Panc1 (cell line): ENCODE results near the gene RYR3. TPM values are rescaled to one million over a fixed set of nuclear protein-coding genes. Genes with fewer than 3 reads are reported as not detected.

Experiments used
- ATAC-seq: fragments of 200-7000 bp; cut with Tn5 transposase; 2 replicates; pipeline ENCODE4 v1.9.1; 2020; ENCODE audit warnings: mild to moderate bottlenecking, moderate library complexity
- BruUV-seq: library from RNA; stranded (reverse); fragments of 400-500 nt; replicated peaks from 2 replicates; lab custom pipeline; 2021; lab: Mats Ljungman, UMichigan
- CTCF ChIA-PET: fragments of 300-600 bp; sonication (Branson Sonifier 250); formaldehyde crosslinking; loops from one replicate; lab custom pipeline; 2022; ENCODE audit warnings: antibody characterized with exemption; lab: Charles Lee
- POLR2A ChIA-PET: fragments of 300-600 bp; sonication (Branson Sonifier 250); formaldehyde crosslinking; loops from one replicate; lab custom pipeline; 2022; ENCODE audit warnings: antibody characterized with exemption; lab: Charles Lee
- DNase-seq: peaks from one replicate; pipeline ENCODE4 v3.0.0-alpha.2; 2010; ENCODE audit warnings: low read depth, low spot score
- H3K27ac ChIP-seq: 2 replicates; pipeline ENCODE4 v1.5.1; 2011; ENCODE audit warnings: mild to moderate bottlenecking, low read length, inconsistent platforms
- H3K27me3 ChIP-seq: fragments of 200-500 bp; sonication (Bioruptor generic); 2 replicates; pipeline ENCODE4 v1.6.0; 2014; ENCODE audit warnings: low read length, inconsistent platforms; ENCODE audit not compliant: control insufficient read depth, insufficient read depth
- H3K36me3 ChIP-seq: fragments of 200-500 bp; sonication (Bioruptor generic); 2 replicates; pipeline ENCODE4 v1.5.1; 2014; ENCODE audit warnings: inconsistent platforms, mild to moderate bottlenecking, low read length, moderate library complexity; ENCODE audit not compliant: control insufficient read depth, insufficient read depth
- H3K4me1 ChIP-seq: 2 replicates; pipeline ENCODE4 v1.5.1; 2011; ENCODE audit warnings: inconsistent platforms, mild to moderate bottlenecking, low read length, moderate library complexity; ENCODE audit not compliant: control insufficient read depth, insufficient read depth
- H3K4me3 ChIP-seq, 2 experiments: 2 replicates each; pipeline ENCODE4 v1.5.1; 2011 to 2012; ENCODE audit warnings: low read depth in 2 of 2, low read length in 2 of 2, mild to moderate bottlenecking in 2 of 2, inconsistent platforms in 1 of 2, moderate library complexity in 1 of 2
- H3K9me3 ChIP-seq: fragments of 200-500 bp; sonication (Bioruptor generic); 2 replicates; pipeline ENCODE4 v1.5.1; 2014; ENCODE audit warnings: low read depth, mild to moderate bottlenecking, inconsistent platforms, low read length, moderate library complexity; ENCODE audit not compliant: control insufficient read depth, insufficient read depth
- POLR2AphosphoS5 ChIP-seq: IDR thresholded peaks from 2 replicates; pipeline ENCODE4 v1.6.1; 2012; ENCODE audit warnings: mild to moderate bottlenecking, low read depth, low read length, moderate library complexity
- REST ChIP-seq, 2 experiments: IDR thresholded peaks; 2 replicates each; pipeline ENCODE4 v1.6.1; 2011 to 2012; ENCODE audit warnings: low read depth in 2 of 2, control low read depth in 1 of 2, low read length in 1 of 2, mild to moderate bottlenecking in 1 of 2, moderate library complexity in 1 of 2; ENCODE audit not compliant: insufficient read depth in 1 of 2
- SIN3A ChIP-seq: IDR thresholded peaks from 2 replicates; pipeline ENCODE4 v1.6.1; 2012; ENCODE audit warnings: low read depth, mild to moderate bottlenecking, low read length, moderate library complexity, borderline replicate concordance; ENCODE audit not compliant: insufficient read depth
- TCF7L2 ChIP-seq: IDR thresholded peaks from 2 replicates; pipeline ENCODE4 v1.6.1; 2011; ENCODE audit warnings: mild to moderate bottlenecking, low read depth, low read length, inconsistent platforms
- in situ Hi-C: cut with HindIII; loops from 2 replicates; pipeline ENCODE4 v1.10.0; 2016; ENCODE audit warnings: low sequenced_read_pairs, low pct_unique_long_range_greater_than_20kb
- intact Hi-C: fragments of 100-400 bp; cut with micrococcal nuclease; formaldehyde crosslinking; loops from one replicate; pipeline ENCODE4 v1.10.0; 2022; ENCODE audit not compliant: unreplicated experiment
- total RNA-seq: library from RNA; stranded (reverse); gene quantifications from one replicate; pipeline ENCODE4 v1.2.1, GENCODE V29; 2021; ENCODE audit not compliant: unreplicated experiment
- TF ChIP-seq, protein P1 (sequence below): fragments of 450-650 bp; IDR thresholded peaks from 2 replicates; pipeline ENCODE4 v1.5.1; 2017; ENCODE audit warnings: mild to moderate bottlenecking

Gene RYR3
- total RNA-seq, 1 experiment from 2014 or later, result not detected

GRCh38 chr15:33730815-33731214 is 420.0 kb downstream of the RYR3 start:
- DNase-seq (no peak), ATAC-seq (no peak)
- Histone ChIP-seq H3K27me3 (no peaks in the 10 kb centered on the region), H3K4me3 (no peak overlapping the region), H3K4me1 (no peaks in the 10 kb centered on the region), H3K9me3 (no peaks in the 10 kb centered on the region), H3K27ac (no peak overlapping the region), H3K36me3 (no peaks in the 10 kb centered on the region)
- ChIA-PET CTCF (interaction anchor here (1.6 kb wide), 1 partner anchor 438 kb away, joined by 8 read pairs; no protein-coding TSS in a partner anchor), POLR2A (no interaction called here)
- TF ChIP-seq, protein P1, sequence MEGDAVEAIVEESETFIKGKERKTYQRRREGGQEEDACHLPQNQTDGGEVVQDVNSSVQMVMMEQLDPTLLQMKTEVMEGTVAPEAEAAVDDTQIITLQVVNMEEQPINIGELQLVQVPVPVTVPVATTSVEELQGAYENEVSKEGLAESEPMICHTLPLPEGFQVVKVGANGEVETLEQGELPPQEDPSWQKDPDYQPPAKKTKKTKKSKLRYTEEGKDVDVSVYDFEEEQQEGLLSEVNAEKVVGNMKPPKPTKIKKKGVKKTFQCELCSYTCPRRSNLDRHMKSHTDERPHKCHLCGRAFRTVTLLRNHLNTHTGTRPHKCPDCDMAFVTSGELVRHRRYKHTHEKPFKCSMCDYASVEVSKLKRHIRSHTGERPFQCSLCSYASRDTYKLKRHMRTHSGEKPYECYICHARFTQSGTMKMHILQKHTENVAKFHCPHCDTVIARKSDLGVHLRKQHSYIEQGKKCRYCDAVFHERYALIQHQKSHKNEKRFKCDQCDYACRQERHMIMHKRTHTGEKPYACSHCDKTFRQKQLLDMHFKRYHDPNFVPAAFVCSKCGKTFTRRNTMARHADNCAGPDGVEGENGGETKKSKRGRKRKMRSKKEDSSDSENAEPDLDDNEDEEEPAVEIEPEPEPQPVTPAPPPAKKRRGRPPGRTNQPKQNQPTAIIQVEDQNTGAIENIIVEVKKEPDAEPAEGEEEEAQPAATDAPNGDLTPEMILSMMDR, result no peak
- TF ChIP-seq REST (IDR thresholded peaks at IDR 0.05; ENCODE audit: insufficient read depth in 1 of 2, low read depth in 2 of 2, low read length in 1 of 2) (no peak), SIN3A (no peak), TCF7L2 (no peak), POLR2AphosphoS5 (no peak)
- in situ Hi-C loops (no loop called here), intact Hi-C loops (no loop called here)
- no TSS peak for BruUV-seq

GRCh38 chr15:33735143-33735542 is 424.4 kb downstream of the RYR3 start:
- BruUV-seq, result no TSS peak
- intact Hi-C loops, result loop anchor here (5.0 kb wide), 3 partner anchors 237 to 503 kb away; no protein-coding TSS in a partner anchor
- Histone ChIP-seq H3K36me3 (no peaks in the 10 kb centered on the region), H3K4me3 (no peak overlapping the region), H3K9me3 (no peaks in the 10 kb centered on the region), H3K4me1 (no peaks in the 10 kb centered on the region), H3K27ac (no peak overlapping the region), H3K27me3 (no peaks in the 10 kb centered on the region)
- DNase-seq (no peak), ATAC-seq (no peak)
- TF ChIP-seq, protein P1, result no peak
- TF ChIP-seq REST (IDR thresholded peaks at IDR 0.05; ENCODE audit: insufficient read depth in 1 of 2, low read depth in 2 of 2, low read length in 1 of 2) (no peak), POLR2AphosphoS5 (no peak), TCF7L2 (no peak), SIN3A (no peak)
- in situ Hi-C loops, result no loop called here
- ChIA-PET POLR2A (no interaction called here), CTCF (interaction anchor here (0.5 kb wide), 1 partner anchor 388 kb away, joined by 4 read pairs; no protein-coding TSS in a partner anchor)
